SKM-1 treated with dmso at 0.1 percent for 144 hours (cell line): ENCODE measurements around the gene ZCCHC9.

Source experiments
- DNase-seq: peaks from one replicate; lab custom pipeline; 2025; ENCODE audit not compliant: unreplicated experiment; lab: John Stamatoyannopoulos, UW

The ZCCHC9 gene

GRCh38 chr5:81354093-81354492 lies 52.7 kb downstream of the ZCCHC9 start:
- DNase-seq = no peak

DNA sequence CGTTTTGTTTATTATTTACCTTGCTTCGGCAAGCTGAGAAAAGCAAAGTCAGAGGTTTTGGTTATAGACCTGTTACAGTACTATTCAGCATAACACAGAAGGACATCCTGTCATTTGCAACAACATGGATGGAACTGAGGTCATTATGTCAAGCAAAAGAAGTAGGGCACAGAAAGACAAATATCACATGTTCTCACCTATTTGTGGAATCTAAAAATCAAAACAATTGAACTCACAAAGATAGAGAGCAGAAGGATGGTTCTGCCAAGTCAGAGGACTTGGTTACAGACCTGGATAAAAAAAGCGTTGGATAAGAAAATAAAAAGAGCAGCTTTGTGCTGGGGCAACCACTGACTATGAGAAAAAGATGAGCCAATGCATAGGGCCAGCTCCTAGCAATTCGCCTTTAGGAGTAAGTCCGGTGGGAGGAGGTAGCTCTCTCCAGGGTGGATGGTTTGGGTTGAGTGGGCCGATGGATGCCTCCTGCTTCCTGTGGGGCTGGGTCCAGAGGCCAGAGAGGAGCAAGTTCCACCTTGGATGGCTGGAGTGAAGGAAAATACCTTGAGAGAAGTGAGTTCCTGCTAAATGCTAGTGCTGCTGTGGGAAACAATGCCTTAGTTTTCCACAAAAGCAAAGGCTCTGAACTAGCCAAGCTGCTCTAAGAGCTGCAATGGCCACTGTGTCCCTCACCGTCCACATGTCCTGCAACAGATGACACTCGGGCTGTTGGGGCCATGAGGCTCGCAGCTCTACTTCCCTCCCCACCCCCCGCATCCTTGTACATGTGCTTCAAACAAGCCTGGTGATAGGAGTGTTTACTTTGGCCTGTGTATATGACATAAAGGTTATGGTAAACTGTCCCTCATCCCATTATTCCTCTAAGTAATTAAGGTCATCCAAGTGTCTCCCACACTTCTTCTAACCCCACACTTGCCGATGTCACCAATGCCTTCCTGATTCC lies 54.2 kb downstream of the ZCCHC9 start:
- DNase-seq = no peak

GRCh38 chr5:81359108-81359507 lies 57.7 kb downstream of the ZCCHC9 start:
- DNase-seq = no peak

DNA sequence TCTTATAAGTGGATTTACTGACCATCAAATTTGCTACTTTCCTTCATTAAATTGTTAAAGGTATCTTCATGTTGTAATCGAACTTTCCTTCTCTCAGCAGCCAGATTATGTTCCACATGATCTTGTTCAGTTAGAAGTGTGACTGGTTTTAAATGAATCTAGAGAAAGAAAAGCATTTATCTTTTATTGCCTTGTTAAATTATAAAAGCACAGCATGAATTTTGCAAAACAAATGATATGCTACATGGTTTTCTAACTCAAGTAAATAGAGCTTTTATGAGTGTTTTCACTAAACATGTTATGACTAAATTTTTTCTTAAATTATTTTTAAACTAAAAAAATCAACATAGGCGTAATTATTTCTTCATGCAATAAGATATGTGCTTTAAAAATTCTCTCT lies 58.5 kb downstream of the ZCCHC9 start:
- DNase-seq = no peak

- no peak for DNase-seq
These were observed 59.3 kb downstream of the ZCCHC9 start for GRCh38 chr5:81360640-81361039.

DNA sequence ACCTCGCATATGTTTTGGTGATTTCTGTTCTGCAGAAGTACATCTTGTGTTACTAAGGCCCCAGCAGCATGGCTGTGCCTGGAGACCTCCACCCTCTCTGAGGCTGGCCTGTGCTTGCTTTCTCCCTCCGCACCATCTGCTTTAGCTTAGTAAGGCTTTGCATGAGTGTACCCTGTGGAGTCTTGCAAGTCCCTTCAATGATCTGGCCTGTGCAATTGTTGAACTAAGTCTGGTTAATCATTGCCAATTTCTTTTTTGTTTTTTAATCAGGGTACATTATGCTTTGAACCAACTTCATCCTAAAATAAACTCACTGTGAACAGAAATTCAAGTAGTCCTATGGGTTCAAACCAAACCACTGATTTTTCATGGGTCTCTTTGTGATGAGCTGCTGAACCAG lies 60.2 kb downstream of the ZCCHC9 start:
- no peak for DNase-seq
